Calu3 (cell line): Measurements from ENCODE around the gene ZNF580. TPM values are rescaled to one million over a fixed set of nuclear protein-coding genes. Genes with fewer than 3 reads are reported as not detected.

Source experiments
- BruUV-seq: library from RNA; stranded (reverse); fragments of 400-500 nt; replicated peaks from 2 replicates; lab custom pipeline; 2021; lab: Mats Ljungman, UMichigan
- CTCF ChIA-PET: fragments of 300-600 bp; sonication (Branson Sonifier 250); formaldehyde crosslinking; loops from one replicate; lab custom pipeline; 2022; ENCODE audit warnings: antibody characterized with exemption; lab: Charles Lee
- DNase-seq: peaks from one replicate; pipeline ENCODE4 v3.0.0; 2022
- H3K27ac Mint-ChIP-seq: one replicate; pipeline ENCODE4 v1.8.0; 2022; ENCODE audit warnings: mixed read lengths; ENCODE audit not compliant: unreplicated experiment
- H3K27me3 Mint-ChIP-seq: one replicate; pipeline ENCODE4 v1.8.0; 2022; ENCODE audit warnings: mixed read lengths; ENCODE audit not compliant: unreplicated experiment
- H3K36me3 Mint-ChIP-seq: one replicate; pipeline ENCODE4 v1.8.0; 2022; ENCODE audit warnings: mild to moderate bottlenecking, moderate library complexity, mixed read lengths; ENCODE audit not compliant: insufficient read depth, unreplicated experiment
- H3K4me1 Mint-ChIP-seq: one replicate; pipeline ENCODE4 v1.8.0; 2022; ENCODE audit warnings: mild to moderate bottlenecking, low read depth, mixed read lengths; ENCODE audit not compliant: unreplicated experiment
- H3K4me3 Mint-ChIP-seq: one replicate; pipeline ENCODE4 v1.8.0; 2022; ENCODE audit warnings: mild to moderate bottlenecking, low read depth, moderate library complexity, mixed read lengths; ENCODE audit not compliant: unreplicated experiment
- H3K9me3 Mint-ChIP-seq: one replicate; pipeline ENCODE4 v1.8.0; 2022; ENCODE audit warnings: low read depth, mixed read lengths; ENCODE audit not compliant: unreplicated experiment
- intact Hi-C: fragments of 100-400 bp; cut with micrococcal nuclease; formaldehyde crosslinking; loops from one replicate; pipeline ENCODE4 v1.10.0; 2022; ENCODE audit not compliant: unreplicated experiment
- total RNA-seq: library from RNA; stranded (reverse); gene quantifications from 2 replicates; pipeline ENCODE4 v1.2.3, GENCODE V29; 2022
- TF ChIP-seq, protein P1 (sequence below): fragments of 200-600 bp; IDR thresholded peaks from one replicate; pipeline ENCODE4 v1.8.0; 2022; ENCODE audit warnings: antibody characterized with exemption; ENCODE audit not compliant: unreplicated experiment

The ZNF580 gene
- total RNA-seq, 1 experiment from 2014 or later, result 35.6 TPM

DNA sequence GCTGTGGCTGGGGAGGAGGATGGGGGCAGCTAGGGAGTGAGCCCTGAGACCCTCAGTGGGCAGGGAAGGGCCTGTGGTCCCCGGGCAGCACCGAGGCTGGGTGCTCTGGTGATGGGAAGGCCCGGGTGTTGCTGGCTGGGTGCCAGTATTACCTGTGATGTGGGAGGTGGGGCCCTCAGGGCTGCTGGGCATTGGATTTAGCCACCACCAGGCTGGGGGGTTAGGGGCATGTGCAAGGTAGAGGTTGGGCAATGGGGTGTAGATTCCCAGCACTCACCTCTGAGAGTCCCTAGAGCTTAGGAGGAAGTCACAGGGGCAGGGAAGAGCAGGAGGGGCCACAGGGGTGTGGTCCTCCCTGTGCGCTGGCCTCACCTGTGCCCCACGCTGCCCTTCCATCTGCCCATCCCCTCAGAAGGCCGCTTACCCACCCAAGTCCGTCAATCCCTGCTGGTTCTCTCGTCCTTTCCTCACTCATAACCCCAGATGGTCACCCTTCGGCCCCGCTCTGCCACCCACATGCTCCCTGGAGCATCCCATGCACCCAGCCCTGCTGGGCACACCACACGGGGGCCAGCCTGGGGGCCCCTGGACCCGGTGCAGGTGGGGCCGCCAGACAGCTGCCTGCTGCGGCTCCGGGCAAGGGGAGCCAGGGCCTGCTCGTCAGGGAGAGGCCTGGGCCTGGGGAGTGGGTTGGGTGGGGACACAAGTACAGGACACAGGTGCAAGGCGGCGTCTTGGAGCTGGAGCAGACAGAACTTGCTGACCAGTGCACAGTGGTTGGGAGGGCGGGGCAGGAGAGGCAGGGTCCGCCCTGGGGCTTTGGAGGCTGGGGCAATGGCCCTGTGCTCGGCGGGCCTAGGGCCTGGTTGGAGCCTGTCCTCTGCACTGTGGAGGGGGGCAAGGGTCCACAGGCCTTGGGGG, 46.7 kb downstream of the ZNF580 start:
- TF ChIP-seq, protein P1, sequence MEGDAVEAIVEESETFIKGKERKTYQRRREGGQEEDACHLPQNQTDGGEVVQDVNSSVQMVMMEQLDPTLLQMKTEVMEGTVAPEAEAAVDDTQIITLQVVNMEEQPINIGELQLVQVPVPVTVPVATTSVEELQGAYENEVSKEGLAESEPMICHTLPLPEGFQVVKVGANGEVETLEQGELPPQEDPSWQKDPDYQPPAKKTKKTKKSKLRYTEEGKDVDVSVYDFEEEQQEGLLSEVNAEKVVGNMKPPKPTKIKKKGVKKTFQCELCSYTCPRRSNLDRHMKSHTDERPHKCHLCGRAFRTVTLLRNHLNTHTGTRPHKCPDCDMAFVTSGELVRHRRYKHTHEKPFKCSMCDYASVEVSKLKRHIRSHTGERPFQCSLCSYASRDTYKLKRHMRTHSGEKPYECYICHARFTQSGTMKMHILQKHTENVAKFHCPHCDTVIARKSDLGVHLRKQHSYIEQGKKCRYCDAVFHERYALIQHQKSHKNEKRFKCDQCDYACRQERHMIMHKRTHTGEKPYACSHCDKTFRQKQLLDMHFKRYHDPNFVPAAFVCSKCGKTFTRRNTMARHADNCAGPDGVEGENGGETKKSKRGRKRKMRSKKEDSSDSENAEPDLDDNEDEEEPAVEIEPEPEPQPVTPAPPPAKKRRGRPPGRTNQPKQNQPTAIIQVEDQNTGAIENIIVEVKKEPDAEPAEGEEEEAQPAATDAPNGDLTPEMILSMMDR, result no peak
- H3K4me1 Mint-ChIP-seq, result peaks cover 49% of the 10 kb centered on the region
- H3K4me3 Mint-ChIP-seq, result no peak overlapping the region
- intact Hi-C loops, result loop anchor here (10.0 kb wide), 1 partner anchor 117 kb away; no protein-coding TSS in a partner anchor
- no peak for DNase-seq
- CTCF ChIA-PET, result interaction anchor here (0.5 kb wide), 1 partner anchor 733 kb away, joined by 3 read pairs; no protein-coding TSS in a partner anchor
- H3K9me3 Mint-ChIP-seq, result no peaks in the 10 kb centered on the region
- peaks cover 63% of the 10 kb centered on the region for H3K36me3 Mint-ChIP-seq
- H3K27ac Mint-ChIP-seq, result no peak overlapping the region
- no TSS peak for BruUV-seq
- no peaks in the 10 kb centered on the region for H3K27me3 Mint-ChIP-seq

DNA sequence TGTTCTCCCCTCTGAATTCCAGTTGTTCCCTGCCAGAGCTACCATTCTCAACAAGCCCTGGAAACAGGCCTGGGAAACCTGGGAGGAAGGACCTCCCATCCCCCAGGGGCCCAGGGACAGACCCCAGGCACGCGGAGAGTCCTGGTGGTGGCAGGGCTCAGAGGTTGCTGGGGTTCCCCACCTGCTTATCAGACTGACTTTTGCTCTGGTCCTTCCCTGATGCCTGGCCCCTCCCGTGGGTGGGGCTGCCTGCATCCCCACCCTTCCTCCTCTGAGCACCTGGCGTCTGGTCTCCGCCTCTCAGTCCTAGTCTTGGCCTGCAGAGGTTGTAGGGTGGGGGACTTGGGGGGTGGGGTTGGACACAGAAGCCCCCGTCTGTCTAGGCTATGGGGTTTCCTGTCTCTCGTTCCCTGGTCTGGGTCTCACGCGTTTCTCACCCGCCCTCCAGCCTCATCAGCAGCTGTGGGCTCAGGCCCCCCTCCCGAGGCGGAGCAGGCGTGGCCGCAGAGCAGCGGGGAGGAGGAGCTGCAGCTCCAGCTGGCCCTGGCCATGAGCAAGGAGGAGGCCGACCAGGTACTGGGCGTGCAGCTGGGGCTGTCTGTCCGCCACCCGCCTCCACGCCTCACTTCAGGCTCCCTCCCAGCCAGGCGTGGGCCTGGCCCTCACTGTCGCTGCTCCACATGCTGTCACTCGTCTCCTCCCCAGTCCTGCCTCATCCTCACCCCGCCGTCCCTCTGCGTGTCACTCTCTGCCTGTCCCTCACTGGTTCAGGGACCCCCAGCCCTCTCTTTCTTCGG, 47.8 kb downstream of the ZNF580 start:
- BruUV-seq, result no TSS peak
- intact Hi-C loops, result loop anchor here (10.0 kb wide), 1 partner anchor 116 kb away; no protein-coding TSS in a partner anchor
- CTCF ChIA-PET, result interaction anchor here (0.5 to 0.6 kb wide), 3 partner anchors 349 to 1116 kb away, joined by 3 read pairs; no protein-coding TSS in a partner anchor
- Mint-ChIP-seq H3K27me3 (no peaks in the 10 kb centered on the region), H3K36me3 (peaks cover 63% of the 10 kb centered on the region), H3K27ac (no peak overlapping the region), H3K4me1 (peaks cover 44% of the 10 kb centered on the region), H3K4me3 (no peak overlapping the region), H3K9me3 (no peaks in the 10 kb centered on the region)
- TF ChIP-seq, protein P1, result no peak
- no peak for DNase-seq

DNA sequence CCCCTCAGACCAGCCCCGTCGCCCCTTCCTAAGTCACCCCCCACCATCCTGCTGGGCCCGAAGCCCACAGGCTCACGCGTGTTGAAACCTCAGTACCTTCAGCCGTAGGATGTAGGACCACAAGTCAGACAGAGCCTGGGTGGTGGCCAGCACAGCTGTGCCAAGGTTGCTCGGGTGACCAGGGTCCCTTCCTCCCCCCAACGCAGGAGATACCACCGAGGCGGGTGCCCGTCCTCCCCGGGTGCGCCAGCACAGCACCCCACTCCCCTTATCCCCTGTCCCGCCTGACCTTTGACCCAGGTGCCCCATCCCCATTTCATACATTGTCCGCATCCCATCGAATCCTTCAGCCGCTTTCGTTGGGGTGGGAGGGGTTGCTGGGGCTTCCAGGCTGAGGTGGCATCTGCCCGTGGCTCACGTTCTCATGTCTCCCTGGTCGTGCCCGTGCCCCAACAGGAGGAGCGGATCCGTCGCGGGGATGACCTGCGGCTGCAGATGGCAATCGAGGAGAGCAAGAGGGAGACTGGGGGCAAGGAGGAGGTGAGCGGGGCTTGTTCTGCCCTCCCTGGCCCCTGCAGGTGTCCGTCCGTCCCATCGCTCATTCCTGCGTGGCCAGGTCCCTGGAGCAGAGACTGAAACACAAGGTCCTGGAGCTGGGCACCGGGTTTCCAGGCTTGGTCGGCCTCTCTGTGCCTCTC, 48.8 kb downstream of the ZNF580 start:
- no peak overlapping the region for H3K27ac Mint-ChIP-seq
- H3K4me3 Mint-ChIP-seq, result no peak overlapping the region
- no peaks in the 10 kb centered on the region for H3K27me3 Mint-ChIP-seq
- TF ChIP-seq, protein P1, result no peak
- no TSS peak for BruUV-seq
- CTCF ChIA-PET, result interaction anchor here (0.5 to 0.6 kb wide), 2 partner anchors 348 to 1115 kb away, joined by 3 read pairs; no protein-coding TSS in a partner anchor
- H3K9me3 Mint-ChIP-seq, result no peaks in the 10 kb centered on the region
- DNase-seq, result no peak
- H3K36me3 Mint-ChIP-seq, result peaks cover 69% of the 10 kb centered on the region
- H3K4me1 Mint-ChIP-seq, result peaks cover 35% of the 10 kb centered on the region
- intact Hi-C loops, result loop anchor here (10.0 kb wide), 1 partner anchor 115 kb away; no protein-coding TSS in a partner anchor
